GM12891 (cell line): ENCODE data around the gene WWC2.
"Not testable (repeated sequence)": the region's sequence is repeated elsewhere in the genome, so short reads cannot be mapped to it uniquely, and the experiment has no call there.

Experiments
- DNase-seq: peaks from one replicate; pipeline ENCODE4 v3.0.0; 2011; ENCODE audit warnings: low spot score; ENCODE audit not compliant: insufficient read length
- FAIRE-seq: peaks from 2 replicates; lab custom pipeline; 2011; peaks lifted over from hg19 to GRCh38; lab: Jason Lieb, UNC
- PAX5 ChIP-seq: IDR thresholded peaks from 2 replicates; pipeline ENCODE4 v1.6.1; 2011; ENCODE audit warnings: low read length, moderate library complexity, mild to moderate bottlenecking; ENCODE audit not compliant: insufficient read depth, severe bottlenecking
- POLR2A ChIP-seq: IDR thresholded peaks from 2 replicates; pipeline ENCODE4 v1.6.1; 2011; ENCODE audit warnings: low read depth, low read length, control low read depth
- POLR2AphosphoS5 ChIP-seq: IDR thresholded peaks from 2 replicates; pipeline ENCODE4 v1.6.1; 2011; ENCODE audit warnings: low read depth, low read length, control low read depth
- POU2F2 ChIP-seq: IDR thresholded peaks from 2 replicates; pipeline ENCODE4 v1.6.1; 2011; ENCODE audit warnings: low read depth, mild to moderate bottlenecking, control low read depth, low read length, moderate library complexity
- SPI1 ChIP-seq: IDR thresholded peaks from 2 replicates; pipeline ENCODE4 v1.6.1; 2011; ENCODE audit warnings: low read depth, low read length, control low read depth
- TAF1 ChIP-seq: IDR thresholded peaks from 2 replicates; pipeline ENCODE4 v1.6.1; 2011; ENCODE audit warnings: low read depth, low read length, control low read depth

WWC2 gene

DNA sequence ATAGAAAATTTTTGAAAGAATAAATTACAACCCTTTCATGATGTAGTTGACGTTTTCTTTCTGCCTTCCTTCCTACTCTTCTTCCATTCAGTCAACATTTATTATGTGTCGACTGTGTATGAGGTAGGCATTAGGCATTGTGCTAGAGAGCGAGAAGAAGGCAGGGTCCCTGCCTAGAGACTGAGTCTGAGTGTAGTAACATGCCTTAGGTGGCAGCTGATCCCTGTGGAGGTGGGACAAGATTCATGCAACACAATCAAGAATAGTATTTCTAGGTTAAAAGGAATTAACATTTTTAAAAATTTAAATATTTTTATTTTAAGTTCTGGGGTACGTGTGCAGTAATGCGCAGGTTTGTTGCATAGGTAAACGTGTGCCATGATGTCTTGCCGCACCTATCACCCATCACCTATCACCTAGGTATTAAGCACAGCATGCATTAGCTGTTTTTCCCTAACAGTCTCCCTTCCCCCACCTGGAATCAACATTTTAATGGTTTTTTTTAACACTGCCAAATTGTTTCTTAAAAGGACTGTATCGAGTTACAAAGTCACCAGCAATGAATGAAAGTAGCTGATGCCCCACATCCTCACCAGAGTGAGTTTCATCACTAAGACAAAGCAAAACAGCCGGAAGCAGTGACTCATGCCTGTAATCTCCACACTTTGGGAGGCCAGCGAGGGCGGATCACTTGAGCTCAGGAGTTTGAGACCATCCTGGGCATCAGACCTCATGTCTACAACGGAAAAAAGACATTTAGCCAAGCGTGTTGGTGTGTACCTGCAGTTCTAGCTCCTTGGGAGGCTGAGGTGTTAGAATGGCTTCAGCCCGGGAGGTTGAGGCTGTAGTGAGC lies 84.0 kb downstream of the WWC2 start:
- DNase-seq (no peak), FAIRE-seq (no peak)
- TF ChIP-seq POLR2A (no peak), POLR2AphosphoS5 (no peak), SPI1 (no peak), PAX5 (no peak), POU2F2 (no peak), TAF1 (no peak)

DNA sequence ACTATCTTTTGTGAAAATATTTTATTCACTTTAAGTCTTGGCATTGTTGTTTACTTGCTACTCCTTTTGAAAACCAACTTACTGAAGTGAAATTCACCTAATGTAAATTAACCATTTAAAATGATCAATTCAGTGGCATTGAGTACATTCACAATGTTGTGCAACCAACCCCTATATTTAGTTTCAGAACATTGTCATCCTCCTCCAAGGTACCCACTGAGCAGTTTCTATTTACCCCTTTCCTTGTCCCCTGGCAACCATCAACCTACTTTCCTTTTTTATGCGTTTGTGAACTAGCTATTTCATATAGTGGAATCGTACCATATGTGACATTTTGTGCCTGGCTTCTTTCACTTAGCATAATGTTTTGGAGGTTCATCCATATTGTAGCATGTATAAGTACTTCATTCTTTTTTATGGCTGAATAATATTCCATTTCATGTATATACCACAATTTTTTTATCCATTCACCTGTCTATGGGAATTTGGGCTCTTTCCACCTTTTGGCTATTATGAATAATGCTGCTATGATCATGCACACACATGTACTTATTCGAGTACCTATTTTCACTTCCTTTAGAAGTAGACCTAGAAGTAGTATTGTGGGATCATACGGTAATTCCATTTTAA lies 85.0 kb downstream of the WWC2 start:
- TF ChIP-seq POU2F2 = no peak
- no peak for TF ChIP-seq POLR2AphosphoS5
- no peak for TF ChIP-seq TAF1
- no peak for TF ChIP-seq SPI1
- no peak for TF ChIP-seq POLR2A
- no peak for TF ChIP-seq PAX5
- FAIRE-seq = no peak
- DNase-seq = no peak

DNA sequence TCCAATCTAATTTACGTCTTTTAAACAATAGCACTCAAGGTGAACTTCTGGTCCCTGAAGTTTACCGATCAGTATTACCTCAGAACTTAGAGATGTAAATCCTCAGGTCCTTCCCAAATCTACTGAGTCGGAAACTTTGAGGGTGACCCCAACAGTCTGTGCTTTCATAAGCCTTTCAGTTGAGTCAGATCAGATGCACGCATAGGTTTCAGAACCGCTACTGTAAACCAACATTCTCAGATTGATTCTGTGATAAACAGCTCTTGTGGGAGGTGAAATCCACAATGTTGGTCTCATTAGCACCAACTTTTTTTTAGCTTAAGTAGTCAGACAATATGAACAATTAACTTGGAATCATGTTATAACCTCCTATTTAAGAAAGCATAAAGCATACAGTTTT lies 86.0 kb downstream of the WWC2 start:
- no peak for DNase-seq
- FAIRE-seq = no peak
- TF ChIP-seq SPI1 (no peak), POLR2A (no peak), POU2F2 (no peak), POLR2AphosphoS5 (no peak), TAF1 (no peak), PAX5 (no peak)

DNA sequence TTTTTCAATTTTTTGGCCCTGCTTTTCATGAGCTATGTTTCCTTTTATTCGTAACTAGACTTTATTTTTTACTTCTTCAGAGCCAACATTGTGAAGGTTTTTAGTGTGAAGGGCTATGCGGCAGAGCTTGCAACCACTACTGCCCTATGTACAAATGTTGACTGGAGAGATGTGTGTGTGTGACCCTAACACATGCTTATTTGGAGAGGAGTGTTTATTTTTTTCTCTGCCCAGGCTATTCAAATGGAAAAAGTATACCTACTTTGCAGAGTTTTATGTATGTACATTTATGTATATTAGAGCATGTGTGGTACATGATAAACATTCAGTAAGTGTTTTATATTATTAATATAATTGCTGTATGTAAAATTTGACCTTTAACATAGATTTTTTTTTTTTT lies 86.5 kb downstream of the WWC2 start:
- FAIRE-seq = no peak
- DNase-seq = no peak
- TF ChIP-seq TAF1 (no peak), PAX5 (no peak), POLR2A (no peak), POLR2AphosphoS5 (no peak), POU2F2 (no peak), SPI1 (no peak)

DNA sequence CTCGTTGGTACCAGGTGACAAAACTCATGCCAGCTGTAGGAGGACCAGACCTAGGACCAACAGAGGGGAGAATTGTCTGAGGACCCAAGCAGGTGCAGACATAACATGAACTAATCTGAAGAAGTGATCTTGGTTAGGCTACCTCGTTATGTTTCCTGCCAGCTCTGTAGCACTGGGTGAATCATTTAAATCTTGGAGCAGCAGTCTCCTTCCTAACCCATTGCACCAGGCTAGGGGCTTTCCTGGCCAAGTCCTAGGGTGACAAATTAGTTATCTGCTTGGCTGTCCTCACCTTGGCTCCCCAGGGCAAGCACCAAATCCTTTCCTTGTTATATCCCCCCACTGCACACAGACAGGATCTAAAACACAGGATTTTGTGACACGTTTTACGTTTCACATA lies 87.8 kb downstream of the WWC2 start:
- FAIRE-seq = no peak
- TF ChIP-seq SPI1 = no peak
- TF ChIP-seq TAF1 = no peak
- no peak for DNase-seq

DNA sequence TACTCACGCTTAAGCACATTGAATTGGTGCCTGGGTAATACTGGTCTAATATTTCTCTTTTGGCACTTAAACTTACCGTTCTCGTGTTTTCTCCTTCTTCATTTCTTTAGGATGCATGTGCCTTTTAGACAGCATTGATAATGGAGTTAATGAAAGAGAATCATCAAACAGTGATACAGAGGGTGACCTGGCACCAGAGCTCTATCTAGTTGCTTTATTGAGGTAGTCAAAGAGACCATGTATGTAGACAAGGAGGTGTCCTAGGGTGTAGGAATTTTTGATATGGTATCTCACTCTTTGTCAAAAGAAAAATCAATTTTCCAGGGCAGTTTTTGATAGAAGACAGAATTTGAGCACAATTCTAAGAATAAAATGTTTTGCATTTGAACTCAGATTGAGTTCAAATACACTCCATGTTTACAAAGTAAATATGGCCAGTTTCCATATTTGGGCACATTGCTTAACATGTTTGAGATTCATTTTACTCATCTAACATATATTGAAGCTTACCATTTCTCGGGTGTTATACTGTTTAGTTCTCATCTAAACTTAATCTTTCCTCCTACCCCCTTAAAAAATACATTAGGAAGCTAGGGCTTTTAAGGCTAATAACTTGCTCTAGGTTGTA lies 92.0 kb downstream of the WWC2 start:
- TF ChIP-seq PAX5 (no peak), POLR2A (no peak), TAF1 (no peak), SPI1 (no peak), POU2F2 (no peak), POLR2AphosphoS5 (no peak)
- no peak for DNase-seq
- FAIRE-seq = no peak

DNA sequence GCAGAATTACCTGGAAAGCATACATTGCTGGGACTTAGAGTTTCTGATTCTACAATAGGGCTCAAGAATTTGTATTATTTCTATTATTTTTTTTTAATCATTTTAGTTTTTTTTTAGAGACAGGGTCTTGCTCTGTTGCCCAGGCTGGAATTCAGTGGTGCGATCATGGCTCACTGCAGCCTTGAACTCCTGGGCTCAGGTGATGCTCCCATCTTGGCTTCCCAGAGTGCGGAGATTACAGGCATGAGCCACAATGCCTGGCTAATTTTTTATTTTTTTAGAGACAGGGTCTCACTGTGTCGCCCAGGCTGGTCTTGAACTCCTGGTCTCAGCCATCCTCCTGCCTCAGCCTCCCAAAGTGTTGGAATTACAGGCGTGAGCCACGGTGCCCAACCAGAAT lies 92.6 kb downstream of the WWC2 start:
- no peak for DNase-seq
- TF ChIP-seq POU2F2 (no peak), TAF1 (no peak), POLR2AphosphoS5 (no peak)
- no peak for FAIRE-seq

DNA sequence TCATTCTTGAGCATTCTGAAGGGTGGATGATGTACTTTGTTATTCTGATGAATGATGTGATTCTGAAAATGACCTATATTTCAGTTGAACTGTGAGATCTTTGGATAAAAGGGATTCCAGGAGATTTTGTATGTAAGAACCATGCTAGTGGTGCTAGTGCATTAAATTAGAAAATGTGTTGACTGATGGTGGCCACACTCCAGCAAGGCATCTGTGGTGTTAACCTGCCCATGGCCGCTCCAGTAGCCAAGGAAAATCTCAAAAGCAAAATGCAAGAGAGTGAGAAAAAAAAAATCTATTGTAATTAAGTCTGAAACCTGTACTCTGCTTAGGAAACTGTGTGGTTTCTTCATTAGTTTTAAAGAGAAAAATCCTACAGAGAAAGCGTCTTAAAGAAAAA lies 93.5 kb downstream of the WWC2 start:
- FAIRE-seq = no peak

DNA sequence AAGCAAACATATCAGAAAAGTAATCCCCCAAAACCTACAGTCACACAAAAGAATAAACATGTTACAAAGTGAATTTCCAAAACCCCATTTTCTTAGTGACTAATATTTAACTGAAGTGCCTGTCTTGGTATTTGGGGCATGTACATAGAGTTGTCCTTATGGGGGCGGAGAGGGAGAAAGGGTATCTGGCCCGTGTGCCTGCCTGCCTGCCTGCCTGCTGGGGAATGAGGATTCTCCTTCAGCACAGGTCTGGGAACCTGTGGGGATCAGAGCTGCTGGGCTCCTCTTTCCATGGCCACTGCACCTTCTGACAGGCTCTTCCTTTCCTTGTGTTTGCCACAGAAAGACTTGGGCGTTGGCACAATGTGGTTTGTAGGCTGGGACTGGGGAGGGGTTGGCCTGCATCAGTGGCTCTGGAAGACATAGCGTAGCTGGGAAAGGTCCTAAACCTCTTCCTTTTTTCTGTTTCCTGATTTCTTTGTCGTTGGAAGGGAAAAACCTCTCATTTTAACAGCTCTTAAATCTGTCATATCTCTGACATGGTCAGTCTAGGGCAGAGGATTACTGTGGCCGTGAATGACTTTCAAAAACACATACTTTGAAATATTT lies 94.8 kb downstream of the WWC2 start:
- not testable (repeated sequence) for DNase-seq, FAIRE-seq

More for the DNA sequence above, 93.5 kb downstream of the WWC2 start:
- DNase-seq = no peak
- no peak for TF ChIP-seq PAX5

DNA sequence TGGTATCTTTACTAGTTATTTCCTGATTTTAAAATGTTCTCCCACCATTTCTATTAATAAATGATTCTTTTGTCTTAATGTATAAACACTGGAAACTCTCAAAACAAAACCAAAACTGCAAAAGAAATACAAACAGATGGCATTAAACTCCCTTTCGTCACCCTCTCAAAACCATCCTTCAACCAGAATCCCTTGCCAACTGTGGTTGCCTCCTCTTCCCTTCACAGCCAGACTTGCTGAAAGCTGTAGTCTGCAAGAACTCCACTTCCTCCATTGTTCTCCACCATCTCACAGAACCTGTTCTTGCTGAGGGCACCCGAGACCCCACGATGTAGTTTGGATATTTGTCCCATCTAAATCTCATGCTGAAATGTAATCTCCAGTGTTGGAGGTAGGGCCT lies 96.5 kb downstream of the WWC2 start:
- TF ChIP-seq SPI1 = no peak
- TF ChIP-seq POLR2AphosphoS5 = no peak
- no peak for TF ChIP-seq TAF1
- no peak for TF ChIP-seq POU2F2
- no peak for TF ChIP-seq PAX5
- TF ChIP-seq POLR2A = no peak
- DNase-seq = no peak
- FAIRE-seq = no peak
